GM12872 (cell line): ENCODE results near the gene FASN.

Experiments
- CTCF ChIP-seq: IDR thresholded peaks from 3 replicates; pipeline ENCODE4 v1.5.1; 2011; ENCODE audit warnings: low read depth, mild to moderate bottlenecking, low read length, moderate library complexity; ENCODE audit not compliant: insufficient read depth

FASN gene

GRCh38 chr17:82048571-82048971 is 49.5 kb downstream of the FASN start:
- TF ChIP-seq CTCF = no peak

- no peak for TF ChIP-seq CTCF
Observed at GRCh38 chr17:82047914-82048570, 50.0 kb downstream of the FASN start.

- no peak for TF ChIP-seq CTCF
Observed at GRCh38 chr17:82047379-82047778, 50.7 kb downstream of the FASN start.

- no peak for TF ChIP-seq CTCF
Observed at GRCh38 chr17:82046903-82047302, 51.1 kb downstream of the FASN start.

- TF ChIP-seq CTCF = no peak
Observed at GRCh38 chr17:82045936-82046484, 52.0 kb downstream of the FASN start.

- no peak for TF ChIP-seq CTCF
Observed at GRCh38 chr17:82043507-82043906, 54.5 kb downstream of the FASN start.

GRCh38 chr17:82042649-82043048 is 55.4 kb downstream of the FASN start:
- TF ChIP-seq CTCF = no peak
